Activated effector memory CD4-positive, alpha-beta T cell treated with anti-CD3 and anti-CD28 coated beads, Interleukin-2, amount 50 U/mL, for 16 hours (primary cell): Measurements from ENCODE around the gene TMEM156.
"Not testable (repeated sequence)": the region's sequence is repeated elsewhere in the genome, so short reads cannot be mapped to it uniquely, and the experiment has no call there.

Source experiments
- DNase-seq: peaks from one replicate; pipeline ENCODE4 v3.0.0-alpha.2; 2020

The TMEM156 gene

GRCh38 chr4:38954727-38955126 is 77.5 kb downstream of the TMEM156 start:
- DNase-seq = no peak

DNA sequence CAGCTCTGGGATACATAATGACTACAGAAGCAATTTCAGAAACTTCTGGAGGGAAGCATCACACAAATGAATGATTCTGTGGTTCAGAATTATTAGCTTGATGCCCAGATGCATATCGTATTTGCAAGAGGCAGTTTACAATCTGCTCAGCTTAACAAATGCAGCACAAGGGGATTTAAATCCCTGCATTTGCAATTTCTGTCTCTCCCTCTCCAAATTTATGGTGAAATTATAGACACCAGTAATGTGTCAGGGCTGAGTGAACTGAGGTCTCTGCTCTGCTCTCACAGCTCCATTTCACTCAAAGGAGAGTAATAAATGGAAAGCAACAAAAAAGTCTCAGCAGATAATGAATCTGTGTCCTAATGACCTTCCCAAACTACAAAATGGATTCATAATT is 80.2 kb downstream of the TMEM156 start:
- DNase-seq = no peak

DNA sequence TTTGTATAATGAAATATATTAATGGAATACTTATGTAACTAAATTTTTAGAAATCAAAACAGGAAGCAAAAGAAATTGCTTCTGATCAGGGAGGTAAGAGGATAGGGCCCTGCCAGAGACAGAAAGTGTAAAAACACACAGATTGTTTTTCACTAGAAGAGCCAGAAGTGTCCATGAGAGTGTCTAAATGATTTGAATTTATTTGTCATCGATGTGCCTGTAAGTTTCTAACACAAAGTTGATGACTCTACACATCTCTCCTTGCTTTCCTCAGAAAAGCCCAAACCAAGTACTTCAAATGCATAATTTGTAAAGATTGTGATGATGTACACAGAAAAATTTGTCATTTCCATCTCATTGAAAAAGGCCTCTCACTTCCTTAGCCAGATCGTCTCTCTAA is 80.6 kb downstream of the TMEM156 start:
- DNase-seq = no peak

- DNase-seq = no peak
Measured at GRCh38 chr4:38950734-38951133, 81.5 kb downstream of the TMEM156 start.

- DNase-seq = no peak
Measured at GRCh38 chr4:38950159-38950558, 82.0 kb downstream of the TMEM156 start.

DNA sequence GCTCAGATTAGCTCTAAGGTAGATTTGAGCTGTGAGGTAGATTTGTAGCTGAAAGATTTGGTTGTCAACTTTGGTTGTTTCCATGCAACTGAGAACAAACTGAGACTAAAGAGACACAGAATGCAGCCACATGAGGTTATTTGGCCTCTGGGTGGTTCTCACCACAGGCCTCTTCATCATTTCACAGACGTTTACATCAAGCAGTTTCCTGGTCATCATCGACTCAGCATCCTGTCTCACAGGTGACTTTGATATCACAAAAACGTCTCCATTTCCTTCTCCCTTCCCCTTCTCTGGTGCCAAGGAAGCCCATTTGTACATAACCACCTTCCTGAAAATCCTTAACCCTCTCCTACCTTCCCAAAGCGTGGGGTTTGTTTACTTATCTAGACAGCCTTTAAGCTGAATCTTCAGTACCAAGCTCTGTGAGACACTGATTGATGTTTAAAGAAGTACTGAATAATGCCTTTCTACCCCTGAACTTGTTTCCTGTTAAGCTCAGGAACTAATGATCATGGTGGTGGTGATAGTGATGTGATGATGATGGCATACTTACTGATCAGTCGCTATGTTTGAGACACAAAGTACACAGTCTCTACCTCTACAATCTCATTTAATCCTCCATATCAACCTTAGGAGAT is 82.7 kb downstream of the TMEM156 start:
- no peak for DNase-seq

DNA sequence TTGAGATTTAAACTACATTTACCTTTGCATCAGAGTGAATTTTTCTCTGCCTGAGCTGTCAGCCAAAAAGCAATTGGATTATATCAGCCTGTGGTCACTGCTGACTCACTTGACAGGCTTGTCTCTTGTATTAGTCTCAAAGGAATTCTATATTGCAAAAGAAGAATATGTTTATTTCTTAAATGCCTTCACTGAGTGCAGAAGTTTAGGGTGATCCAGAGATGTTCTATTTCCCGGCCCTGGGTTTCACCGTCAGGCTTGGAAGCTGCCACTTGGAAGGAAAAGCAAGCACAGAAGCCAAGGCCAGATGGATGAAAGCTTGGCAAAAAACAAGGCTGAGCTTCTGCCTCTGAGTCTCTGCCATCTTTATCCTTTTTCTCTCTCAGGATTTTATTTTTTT is 83.7 kb downstream of the TMEM156 start:
- DNase-seq = no peak

- no peak for DNase-seq
Measured at GRCh38 chr4:38946919-38947318, 85.3 kb downstream of the TMEM156 start.

- no peak for DNase-seq
Measured at GRCh38 chr4:38944440-38944839, 87.8 kb downstream of the TMEM156 start.

GRCh38 chr4:38943343-38943742 is 88.9 kb downstream of the TMEM156 start:
- no peak for DNase-seq

DNA sequence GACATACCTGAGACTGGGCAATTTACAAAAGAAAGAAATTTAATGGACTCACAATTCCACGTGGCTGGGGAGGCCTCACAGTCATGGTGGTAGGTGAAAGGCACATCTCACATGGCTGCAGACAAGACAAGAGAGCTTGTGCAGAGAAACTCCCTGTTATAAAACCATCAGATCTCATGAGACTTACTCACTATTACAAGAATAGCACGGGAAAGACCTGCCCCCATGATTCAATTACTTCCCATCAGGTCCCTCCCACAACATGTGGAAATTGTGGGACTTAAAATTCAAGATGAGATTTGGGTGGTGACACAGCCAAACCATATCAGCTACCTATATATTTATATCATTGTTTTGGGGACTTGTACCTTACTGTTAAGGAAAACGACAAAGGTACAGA is 90.3 kb downstream of the TMEM156 start:
- DNase-seq = not testable (repeated sequence)

- DNase-seq = no peak
Measured at GRCh38 chr4:38940476-38940875, 91.7 kb downstream of the TMEM156 start.

- no peak for DNase-seq
Measured at GRCh38 chr4:38939165-38939564, 93.0 kb downstream of the TMEM156 start.

DNA sequence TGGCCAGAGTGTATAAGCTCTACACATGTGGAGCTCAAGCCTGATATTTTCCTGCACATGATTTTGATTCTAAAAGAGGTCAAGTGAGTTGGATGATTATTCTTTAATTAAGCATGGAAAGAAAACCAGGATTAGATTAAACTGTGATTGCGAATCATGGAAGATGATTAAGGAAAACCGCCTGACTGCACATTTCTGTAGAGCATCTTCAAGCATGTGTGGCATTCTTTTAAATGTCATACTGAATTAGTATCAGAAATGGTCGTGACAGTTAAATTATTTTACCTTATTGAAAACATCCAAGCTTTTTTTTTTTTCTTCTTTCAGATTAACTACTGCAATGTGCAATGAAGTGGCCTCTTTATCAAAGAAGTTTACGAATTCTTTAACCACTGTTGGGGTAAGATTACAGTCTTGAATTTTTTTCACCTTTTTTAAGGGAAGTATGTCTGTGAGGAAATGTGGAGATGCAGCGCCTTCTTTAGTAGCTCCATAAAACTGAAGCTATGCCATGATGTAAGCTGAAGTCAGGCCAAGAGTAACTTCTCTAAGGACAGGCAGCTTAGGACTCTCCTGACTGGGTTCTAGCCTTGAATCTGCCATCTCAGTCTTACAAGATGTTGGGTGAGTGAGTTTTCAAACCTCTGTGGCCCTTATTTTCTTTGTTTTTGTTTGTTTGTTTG is 96.7 kb downstream of the TMEM156 start:
- no peak for DNase-seq

DNA sequence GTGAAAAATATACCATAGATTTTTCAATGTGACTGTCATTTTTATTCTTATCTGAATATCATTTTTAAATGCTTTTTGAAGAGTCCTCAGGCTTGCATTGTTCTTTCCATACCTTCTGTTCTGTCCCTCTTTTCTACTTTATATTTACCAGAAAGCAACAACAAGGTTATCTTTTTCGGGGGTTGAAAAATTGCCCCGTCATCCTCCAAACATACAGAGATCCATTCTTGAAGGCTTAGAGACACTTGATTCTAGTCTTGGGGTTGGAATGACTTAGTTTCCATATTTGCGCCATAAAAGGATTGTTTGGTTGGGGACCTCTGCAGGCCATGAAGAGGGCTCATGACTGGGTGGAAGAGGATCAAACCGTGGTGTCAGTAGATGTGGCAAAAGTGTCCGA is 101.1 kb downstream of the TMEM156 start:
- DNase-seq = no peak

- DNase-seq = no peak
Measured at GRCh38 chr4:38930707-38931106, 101.5 kb downstream of the TMEM156 start.

- no peak for DNase-seq
Measured at GRCh38 chr4:38930204-38930603, 102.0 kb downstream of the TMEM156 start.

DNA sequence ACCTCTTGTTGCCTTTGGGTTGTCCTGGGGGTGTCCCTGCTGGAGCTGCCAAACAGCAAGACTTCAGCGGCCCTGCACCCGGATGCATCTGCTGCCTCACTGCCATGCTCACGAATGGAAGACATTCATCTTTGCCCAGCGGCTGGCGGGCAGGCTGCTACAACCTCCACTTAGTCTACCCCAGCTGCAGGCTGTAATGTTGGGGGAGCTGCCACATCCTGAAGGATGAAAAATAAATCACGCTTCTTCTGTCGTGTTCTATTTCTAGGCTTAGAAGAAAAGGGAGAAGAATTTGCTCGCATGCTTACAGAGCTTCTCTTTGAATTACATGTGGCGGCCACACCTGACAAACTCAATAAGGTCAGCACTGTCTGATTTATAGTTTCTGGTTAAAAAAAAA is 103.2 kb downstream of the TMEM156 start:
- DNase-seq = no peak

DNA sequence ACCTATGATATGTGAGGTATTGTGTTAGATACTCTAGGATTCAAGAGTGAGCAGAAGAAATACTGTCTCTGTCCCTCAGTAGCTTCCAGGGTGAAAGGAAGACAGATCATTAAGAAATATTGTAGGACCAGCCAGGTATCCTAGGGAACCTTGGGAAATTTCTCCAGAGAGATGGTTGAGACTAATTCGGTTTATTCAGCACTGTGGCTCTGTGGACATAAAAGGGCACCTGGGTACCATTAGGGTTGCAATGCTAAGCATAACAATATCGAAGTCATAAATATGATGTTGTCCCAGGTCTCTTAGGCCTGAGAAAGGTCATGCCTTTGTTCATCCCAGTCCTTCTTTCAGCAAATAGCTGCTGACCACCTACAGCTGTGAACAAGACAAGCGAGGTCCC is 103.6 kb downstream of the TMEM156 start:
- DNase-seq = no peak

- no peak for DNase-seq
Measured at GRCh38 chr4:38926896-38927295, 105.3 kb downstream of the TMEM156 start.

- no peak for DNase-seq
Measured at GRCh38 chr4:38925492-38926413, 106.5 kb downstream of the TMEM156 start.

DNA sequence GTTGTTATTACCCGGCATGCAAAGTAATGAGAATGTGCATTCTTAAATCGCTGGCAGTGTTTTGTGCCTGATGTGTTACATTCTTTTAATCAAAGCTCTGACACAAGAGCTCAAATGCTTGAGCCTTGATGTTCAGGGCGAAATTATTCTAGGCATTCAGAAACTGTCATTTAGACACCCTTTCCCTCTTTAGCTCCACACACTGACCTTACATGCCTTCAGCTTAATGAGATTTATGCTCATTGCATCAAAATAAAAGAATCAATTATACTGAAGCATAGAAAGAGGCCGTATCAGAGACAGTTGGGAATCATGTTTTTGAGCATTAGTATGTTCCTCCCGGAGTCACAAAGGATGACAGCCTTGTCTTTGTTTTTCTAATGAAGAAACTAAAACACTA is 107.9 kb downstream of the TMEM156 start:
- DNase-seq = no peak

DNA sequence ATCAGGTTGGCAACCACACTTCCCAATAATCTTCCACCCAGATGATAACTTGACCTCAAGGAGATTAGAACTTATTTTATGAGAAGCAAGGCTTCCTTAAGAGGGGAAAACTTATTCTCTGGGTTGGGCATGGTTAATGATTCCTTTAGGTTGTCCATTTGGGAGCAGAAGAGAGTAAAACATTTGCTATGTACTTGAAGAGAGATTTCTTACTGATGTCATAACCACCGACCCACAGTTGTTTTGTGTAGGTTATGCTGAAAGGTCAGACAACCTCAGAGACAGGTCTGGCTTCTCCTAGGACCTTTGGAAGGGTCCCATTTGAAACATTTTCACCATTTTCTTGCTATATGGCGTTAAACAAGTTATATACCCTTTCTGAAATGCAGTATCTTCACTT is 108.5 kb downstream of the TMEM156 start:
- DNase-seq = no peak

- DNase-seq = no peak
Measured at GRCh38 chr4:38921151-38921550, 111.1 kb downstream of the TMEM156 start.
